Pulmonary artery endothelial cell (primary cell): ENCODE measurements around the gene PCBP1. TPM values are rescaled to one million over a fixed set of nuclear protein-coding genes. Genes with fewer than 3 reads are reported as not detected.
A peak's percentile ranks its signal among the peaks of the same experiment; 100 is the strongest.
"Not testable (repeated sequence)": the region's sequence is repeated elsewhere in the genome, so short reads cannot be mapped to it uniquely, and the experiment has no call there.

ENCODE experiments used
- DNase-seq: peaks from one replicate; pipeline ENCODE4 v3.0.0-alpha.2; 2011; ENCODE audit warnings: low read depth, low spot score
- total RNA-seq: library from RNA; depleted of rRNA; stranded (reverse); fragments of >200 nt; gene quantifications from 2 replicates; pipeline ENCODE4 v1.2.3, GENCODE V29; 2014

The PCBP1 gene
- 47.0 and 48.7 TPM in 2 replicates for total RNA-seq

DNA sequence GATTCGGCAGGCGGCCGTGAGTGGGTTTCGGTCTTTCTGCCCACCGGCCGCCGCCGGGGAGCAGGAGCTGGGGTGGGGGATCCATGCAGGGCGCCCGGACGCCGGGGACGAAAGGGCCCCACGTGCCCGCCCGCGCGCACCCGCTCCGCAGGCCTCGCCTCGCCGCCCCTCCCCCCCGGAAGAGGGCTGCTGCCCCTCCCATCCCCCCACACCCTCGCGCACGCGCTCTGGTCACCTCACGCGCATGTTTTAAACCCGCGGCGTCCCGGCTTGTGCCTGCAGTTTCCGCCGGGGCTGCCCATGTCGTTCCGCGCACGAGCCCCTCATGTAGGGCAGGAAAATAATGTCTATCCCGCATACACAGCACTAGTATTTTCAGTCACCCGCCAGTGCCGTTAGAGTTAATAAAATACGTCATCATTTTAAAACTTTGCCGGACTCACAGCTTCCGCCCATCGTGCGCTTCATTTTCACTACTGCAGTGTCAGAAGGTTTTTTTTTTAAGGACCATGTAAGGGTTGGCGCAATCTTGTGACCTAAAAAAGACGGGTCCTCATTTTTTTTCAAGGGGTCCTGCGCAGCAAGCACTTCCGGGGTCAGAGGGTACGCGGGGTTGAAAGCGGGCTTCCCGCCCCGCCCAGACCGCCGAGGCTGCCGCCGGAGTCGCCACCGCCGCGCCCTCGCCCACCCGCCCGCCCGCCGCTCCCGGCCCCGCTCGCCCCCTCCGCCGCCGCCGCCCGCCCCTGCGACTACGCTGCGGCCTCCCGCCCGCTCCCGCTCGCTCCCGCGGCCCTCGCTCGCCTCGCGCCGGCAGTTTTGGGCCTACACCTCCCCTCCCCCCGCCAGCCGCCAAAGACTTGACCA is at the start of gene PCBP1:
TSS of gene PCBP1 (plus strand) at position 640 of the 864 bp plus-strand sequence. CDS start 267 bp downstream, outside the sequence.
- peak; percentile 78 for DNase-seq

DNA sequence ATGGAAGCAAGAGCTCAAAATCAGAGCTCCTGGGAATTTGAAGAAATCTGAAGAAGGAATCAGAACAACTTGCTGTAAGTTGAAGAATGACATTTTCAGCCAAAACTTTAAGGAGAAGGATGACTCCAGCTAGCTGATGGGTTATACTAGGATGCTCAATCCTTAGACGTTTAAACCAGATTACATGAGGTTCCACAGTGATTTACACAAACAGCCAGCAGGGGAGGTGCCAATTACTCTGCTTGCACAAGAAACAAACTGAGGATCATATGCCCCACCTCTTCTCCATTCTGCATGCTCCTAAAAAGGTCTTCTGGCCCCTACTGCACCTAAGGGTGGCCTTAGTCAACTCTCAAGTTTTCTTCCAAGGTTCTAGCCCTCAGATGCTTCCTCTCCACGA is 47.9 kb upstream of the PCBP1 start:
- DNase-seq = no peak

DNA sequence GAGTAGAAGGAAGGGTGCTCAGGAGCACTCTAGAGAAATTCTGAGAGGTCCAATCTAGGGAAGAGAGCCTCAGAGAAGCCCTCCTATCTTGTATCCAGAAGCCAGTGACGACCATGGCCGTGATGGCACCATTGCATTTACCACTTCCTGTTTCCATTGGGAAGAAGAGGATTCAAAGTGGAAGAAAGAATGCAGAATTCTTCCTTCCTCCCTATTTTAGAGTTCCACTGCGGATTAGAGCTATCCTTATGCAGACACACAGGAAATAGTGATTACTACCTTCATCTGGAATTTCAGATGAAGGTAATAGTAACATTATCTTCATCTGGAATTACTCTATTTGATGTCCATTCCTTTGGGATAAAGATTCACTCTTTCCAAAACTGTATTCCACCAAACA is 45.6 kb upstream of the PCBP1 start:
- DNase-seq = no peak

DNA sequence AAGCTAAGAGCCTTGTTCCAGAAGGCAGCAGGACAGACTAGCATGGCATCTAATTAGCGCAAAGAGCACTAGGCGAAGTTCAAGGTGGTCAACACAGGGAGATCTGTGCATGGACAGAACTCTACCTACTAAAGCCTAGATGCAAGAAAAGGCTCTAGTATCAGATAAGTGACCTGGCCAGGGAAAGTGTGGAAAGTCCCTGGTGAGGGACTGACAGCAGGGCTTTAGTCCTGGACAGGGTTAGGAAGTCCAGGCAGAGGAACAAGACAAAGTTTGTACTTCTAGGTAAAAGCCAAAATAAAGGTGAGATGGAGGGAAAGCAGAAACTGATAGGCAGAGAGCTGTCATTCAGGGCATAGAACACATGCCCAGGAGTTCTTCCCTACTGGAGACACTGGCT is 45.0 kb upstream of the PCBP1 start:
- no peak for DNase-seq

DNA sequence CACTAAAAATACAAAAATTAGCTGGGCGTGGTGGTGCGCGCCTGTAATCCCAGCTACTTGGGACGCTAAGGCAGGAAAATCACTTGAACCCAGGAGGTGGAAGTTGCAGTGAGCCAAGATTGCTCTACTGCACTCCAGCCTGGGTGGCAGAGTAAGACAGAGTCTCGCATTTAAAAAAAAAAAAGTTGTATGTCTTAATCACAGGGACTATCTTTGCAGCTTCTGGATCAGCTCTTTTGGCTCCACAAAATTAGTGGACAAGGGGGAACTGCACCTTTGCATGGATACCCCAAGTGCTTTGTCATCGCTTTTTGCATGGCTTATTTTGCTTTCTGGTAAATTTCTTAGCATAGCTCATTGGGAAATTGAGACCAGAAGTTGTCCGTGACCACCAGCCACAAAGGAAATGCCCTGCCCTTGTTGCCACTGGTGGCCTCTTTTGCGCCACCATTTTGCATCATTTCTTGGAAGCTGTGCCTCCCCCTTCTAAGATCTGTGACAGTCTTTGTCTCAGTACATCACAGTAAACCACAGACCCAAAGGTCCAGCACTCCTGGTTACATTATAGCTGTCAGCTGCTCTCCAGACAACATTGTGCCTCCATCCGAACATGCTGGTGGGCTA is 43.9 kb upstream of the PCBP1 start:
- no peak for DNase-seq

DNA sequence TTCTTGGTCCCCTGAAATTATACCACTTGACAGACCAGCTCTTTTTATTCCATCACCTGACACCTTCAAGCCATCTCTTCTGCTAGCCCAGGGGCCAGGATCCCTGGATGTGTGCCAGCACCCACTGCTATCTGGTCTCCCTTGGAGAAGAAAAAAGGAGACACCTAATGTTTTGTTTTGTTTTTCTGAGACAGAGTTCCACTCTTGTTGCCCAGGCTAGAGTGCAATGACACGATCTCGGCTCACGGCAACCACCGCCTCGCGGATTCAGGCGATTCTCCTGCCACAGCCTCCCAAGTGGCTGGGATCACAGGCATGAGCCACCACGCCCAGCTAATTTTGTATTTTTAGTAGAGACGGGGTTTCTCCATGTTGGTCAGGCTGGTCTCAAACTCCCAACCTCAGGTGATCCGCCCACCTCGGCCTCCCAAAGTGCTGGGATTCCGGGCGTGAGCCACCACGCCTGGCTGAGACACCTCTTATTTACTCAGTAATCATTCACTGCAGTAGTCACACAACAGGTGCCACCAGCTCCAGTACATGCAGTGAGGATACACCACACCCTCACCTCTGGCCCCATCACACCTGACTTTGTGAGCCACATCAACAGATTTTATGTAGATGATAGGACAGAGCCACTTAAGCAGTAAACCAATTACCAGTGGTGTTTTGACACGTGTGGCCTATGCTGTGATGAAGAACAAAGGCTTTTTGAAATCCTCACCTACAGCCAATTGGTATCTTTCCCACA is 42.8 kb upstream of the PCBP1 start:
- no peak for DNase-seq

DNA sequence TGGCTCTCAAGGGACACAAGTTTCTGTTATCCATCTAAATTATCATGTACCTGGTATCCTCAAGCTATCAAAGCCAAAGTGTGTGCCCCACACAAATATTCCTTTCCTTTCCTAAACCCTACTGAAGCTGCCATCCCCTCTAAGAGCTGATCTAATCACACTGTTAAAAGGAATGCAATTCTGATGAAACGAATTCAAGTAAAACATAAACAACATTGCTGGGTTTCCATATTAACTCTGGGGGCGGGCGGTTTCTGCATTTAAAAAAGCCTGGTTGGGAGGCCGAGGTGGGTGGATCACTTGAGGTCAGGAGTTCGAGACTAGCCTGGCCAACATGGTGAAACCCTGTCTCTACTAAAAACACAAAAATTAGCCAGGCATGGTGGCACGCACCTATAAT is 41.9 kb upstream of the PCBP1 start:
- DNase-seq = no peak

DNA sequence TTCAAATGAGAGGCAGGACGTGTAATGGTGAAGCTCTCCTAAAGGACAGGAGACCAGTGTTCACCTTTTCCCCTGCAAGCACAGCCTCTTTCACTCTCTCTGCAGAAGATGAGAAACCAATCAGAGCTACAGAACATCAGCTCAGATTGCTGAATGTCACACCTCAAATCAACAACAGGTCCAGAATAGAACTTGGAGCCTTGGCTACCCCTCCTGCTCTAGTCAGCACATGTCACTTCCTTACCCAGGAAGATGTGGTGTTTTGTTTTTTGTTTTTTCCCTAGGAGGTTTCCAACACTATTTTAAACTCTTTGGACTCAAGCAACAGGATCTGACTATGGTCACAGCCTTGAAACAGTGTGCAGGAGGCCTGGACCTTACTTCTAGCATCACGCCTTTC is 41.3 kb upstream of the PCBP1 start:
- DNase-seq = no peak

DNA sequence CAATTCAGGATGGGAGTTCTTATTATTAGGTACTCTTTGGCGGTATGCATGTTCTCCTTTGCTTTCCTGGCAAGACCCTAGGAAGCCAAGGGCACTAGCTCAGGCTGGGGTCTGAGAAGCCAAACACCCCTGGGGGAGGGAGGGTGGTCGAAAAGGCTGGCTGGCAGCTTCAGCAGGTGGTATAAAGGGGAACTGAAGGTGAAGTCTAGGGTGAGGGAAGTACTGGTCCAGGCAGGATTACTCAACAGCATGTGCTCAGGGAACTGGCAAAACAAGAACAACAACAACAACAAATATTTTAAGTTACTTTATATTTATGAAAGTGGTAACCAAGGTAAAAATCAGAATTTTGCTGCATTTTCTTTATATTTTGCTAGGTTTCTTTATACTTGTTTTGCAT is 40.7 kb upstream of the PCBP1 start:
- DNase-seq = no peak

DNA sequence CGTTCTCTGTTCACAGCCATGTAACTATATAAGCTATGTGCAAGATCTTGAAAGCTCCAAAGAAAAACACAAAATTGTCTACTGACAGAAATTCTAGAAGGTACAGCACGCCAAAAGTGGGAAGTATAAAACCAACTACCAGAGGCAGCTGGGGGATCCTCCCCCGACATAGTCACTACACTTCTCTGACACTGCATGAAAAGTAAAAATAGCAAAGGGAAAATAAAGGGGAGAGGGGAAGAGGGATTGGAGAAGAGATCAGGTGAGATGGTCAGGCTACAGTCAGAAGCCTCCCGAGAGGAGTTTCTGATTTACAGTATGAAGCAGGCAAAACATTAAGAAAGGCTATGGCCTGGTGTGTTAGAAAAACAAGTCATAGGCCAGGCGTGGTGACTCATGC is 39.8 kb upstream of the PCBP1 start:
- DNase-seq = no peak

DNA sequence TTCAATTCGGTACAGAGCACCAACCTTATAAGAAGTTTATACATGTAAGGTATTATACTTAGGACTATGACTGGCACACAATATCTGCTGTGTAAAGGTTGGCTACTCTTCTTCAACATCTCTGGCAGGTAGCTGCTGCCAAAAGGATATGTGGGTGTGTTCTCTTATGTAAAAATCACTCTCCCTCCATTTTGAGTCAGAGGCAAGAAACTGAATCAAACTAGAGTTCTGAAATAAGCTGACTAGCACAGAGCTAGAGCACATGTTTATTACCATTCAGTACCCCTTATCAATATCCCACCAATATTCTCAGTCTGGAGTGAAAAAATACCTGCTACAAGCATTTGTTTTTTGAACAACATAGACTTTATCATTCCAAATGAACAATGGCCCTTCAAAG is 38.0 kb upstream of the PCBP1 start:
- DNase-seq = no peak

DNA sequence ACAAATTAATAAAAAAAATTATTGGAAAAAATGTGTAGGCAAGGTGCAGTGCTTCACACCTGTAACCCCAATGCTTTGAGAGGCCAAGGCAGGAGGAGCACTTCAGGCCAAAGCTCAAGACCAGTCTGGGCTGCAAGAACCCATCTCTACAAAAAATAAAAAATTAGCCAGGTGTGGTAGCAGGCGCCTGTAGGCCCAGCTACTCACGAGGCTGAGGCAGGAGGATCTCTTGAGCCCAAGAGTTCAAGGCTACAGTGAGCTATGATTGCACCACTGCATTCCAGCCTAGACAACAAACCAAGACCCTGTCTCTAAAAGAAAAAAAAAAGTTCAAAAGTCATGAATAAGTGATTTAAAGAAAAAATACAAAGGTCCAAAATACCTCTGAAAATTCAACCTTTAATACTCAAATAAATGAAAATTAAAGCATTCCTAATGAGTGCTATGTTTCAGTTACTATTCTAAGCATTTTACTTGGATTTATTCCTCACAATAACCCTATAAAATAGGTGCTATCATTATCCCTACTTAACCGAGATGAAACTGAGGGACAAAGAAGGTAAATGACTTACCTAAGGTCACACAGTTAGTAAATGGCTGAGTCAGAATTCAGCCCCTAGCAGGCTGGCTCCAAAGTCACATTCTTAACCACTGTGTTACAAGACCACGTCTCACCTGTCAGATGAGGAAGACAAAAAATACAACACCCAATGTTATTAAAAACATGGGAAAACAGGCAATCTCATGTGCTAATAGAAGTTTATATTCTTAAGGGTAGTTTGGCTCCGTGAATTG is 36.4 kb upstream of the PCBP1 start:
- no peak for DNase-seq

DNA sequence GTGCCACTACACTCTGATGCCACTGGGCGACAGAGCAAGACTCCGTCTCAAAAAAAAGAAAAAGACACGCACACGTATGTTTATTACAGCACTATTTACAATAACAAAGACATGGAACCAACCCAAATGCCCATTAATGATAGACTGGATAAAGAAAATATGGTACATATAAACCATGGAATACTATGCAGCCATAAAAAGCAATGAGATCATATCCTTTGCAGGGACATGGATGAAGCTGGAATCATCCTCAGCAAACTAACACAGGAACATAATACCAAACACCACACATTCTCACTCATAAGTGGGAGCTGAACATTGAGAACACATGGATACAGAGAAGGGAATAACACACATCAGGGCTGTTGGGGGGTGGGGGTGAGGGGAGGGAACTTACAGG is 32.0 kb upstream of the PCBP1 start:
- not testable (repeated sequence) for DNase-seq

DNA sequence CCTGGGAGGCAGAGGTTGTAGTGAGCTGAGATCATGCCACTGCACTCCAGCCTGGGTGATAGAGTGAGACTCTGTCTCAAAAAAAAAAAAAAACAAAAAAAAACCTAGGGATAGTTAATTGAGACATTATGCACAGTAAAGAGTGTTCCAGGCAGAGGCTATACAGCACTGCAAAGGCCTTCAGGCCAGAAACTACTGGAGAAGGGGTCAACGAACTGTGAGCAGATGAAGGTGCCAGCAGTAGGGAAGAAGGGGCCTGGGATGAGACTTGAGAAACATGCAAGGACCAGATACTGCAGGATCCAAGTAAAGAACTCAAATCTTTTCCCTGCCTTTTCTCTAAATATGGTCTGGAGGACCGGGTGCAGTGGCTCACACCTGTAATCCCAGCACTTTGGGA is 26.0 kb upstream of the PCBP1 start:
- DNase-seq = no peak

DNA sequence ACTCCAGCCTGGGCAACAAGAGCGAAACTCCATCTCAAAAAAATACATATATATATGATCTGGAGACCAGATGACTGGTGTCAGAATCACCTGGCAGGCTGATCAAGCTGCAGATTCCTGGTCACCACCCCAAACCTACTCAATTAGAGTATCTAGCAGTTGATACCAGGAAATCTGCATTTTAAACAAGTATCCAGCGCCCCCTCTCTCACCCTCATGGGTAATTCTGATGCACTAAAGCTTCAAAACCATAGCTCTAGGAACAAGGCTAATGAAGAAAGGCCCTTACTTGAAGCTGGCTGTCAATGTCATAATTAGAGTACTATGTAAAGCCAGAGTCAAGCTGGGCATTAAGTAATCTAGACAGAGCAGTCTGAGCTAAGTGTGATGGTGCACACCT is 25.0 kb upstream of the PCBP1 start:
- no peak for DNase-seq

DNA sequence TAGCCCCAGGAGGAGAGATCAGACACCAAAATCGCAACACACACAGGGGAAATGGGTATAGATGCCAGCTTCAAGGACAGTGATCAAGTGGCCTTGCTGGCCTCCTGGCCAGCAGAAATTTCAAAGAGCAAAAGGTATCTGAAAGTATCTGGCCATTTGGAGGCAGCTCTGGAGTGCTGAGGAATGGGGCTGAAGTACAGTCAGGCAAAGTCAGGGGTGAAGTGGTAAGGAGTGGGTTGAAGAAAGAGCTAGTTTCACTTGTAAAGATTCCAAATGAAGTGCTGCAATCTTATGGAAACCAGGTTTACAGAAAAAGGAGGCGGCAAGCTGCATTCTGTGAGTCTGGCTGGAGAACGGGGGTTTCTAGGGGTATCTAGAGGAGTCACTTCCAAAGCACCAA is 19.2 kb upstream of the PCBP1 start:
- no peak for DNase-seq

DNA sequence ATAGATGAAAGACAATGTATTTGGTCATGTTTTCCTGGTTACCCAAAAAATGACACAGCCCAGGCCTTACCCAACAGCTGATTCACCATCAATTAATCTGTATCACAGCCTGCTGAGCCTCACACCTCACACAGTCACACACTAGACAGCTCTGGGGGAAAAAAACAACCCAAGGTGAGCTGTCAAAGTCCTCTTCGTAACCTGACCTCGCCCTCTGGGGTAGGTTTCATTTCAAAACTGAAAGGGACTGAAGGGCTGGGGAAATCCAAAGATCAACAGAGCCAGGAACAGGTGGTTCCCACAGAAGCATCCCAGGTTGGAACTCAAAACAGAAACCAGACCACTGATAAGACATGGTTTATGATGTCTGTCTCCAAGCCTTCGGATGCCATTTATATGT is 18.2 kb upstream of the PCBP1 start:
- no peak for DNase-seq

DNA sequence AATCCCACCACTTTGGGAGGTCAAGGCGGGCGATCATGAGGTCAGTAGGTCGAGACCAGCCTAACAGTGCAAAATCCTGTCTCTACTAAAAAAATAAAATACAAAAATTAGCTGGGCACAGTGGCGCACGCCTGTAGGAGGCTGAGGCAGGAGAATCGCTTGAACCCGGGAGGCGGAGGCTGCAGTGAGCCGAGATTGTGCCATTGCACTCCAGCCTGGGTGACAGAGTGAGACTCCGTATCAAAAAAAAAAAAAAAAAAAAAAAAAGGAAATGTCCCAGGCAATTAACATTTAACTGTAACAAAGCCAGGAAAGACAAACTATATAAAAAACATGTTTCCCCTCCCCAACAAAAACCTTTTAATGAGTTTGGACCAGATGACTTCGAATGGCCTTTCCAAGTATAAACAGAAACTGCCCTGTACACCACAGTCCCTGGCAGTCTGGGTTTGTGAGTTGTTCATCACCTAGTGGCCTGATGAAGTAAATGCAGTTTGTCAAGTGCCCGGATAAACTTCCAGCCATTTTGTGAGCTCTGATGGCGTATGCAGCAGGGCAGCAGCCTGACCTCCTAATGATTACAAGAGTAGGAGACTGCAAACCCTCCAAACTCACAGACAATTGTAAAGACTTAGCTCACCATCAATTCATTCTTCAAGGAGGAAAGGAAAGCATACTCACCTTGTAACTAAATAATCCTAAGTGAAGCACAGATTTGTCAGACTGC is 16.6 kb upstream of the PCBP1 start:
- DNase-seq = peak; percentile 68

DNA sequence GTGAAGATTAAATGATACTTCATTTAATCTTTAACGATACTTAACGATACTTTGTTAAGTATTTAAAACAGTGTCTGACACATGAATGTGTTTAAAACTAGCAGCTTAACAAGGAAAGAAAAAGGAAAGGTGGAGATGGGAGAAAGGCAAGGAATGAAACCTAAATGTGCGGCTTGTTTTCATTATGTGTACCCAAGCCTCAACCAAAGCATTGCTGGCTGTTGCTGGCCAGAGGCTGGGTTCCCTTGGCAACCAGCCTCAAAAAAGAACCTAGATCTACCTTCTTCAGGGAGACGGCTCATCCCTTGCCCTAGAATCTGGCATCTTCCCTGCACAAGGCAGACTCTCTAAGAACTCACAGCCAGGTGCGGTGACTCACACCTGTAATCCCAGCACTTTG is 13.8 kb upstream of the PCBP1 start:
- DNase-seq = no peak

DNA sequence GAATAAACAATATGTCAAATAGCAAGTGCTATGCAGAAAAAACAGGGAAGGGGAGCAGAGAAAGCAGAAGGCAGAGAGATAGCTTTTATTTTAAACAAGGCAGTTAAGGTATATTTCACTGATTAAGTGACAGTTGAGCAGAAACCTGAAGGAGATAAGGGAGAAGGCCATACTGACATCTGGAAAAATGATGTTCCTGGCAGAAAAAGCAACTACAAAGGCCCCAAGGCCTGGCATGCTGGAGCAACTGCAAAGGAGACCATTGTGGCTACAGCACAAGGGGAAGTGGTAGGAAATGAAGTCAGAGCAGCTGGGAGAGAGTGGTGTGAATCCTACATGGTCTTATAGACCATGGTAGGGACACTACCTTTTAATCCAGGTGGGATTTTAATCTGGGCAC is 8.9 kb upstream of the PCBP1 start:
- DNase-seq = no peak
